Spleen (tissue), 7 donors: ENCODE results near the gene ARAP3.

Source experiments
- POLR2A ChIP-seq, 3 donors: fragments of 450-650 bp; IDR thresholded peaks; one replicate each; pipeline ENCODE4 v1.5.1; 2017; ENCODE audit warnings: antibody characterized with exemption in 3 of 3, mild to moderate bottlenecking in 1 of 3
- TF ChIP-seq, protein P1 (sequence below), 11 experiments: fragments of 200-600 bp in 7 of 11; fragments of 450-650 bp in 4 of 11; sonication (generic) in 4 of 11; IDR thresholded peaks in 8 of 11; conservative IDR thresholded peaks in 3 of 11; 1 replicate in 7 of 11; 2 replicates in 4 of 11; pipeline versions ENCODE4 v1.4.0 to v1.8.0; 2016 to 2021; ENCODE audit warnings: antibody characterized with exemption in 11 of 11, inconsistent platforms in 4 of 11, mild to moderate bottlenecking in 1 of 11
- donor health status: DM: no; HTN: no; CAD: no; lungs with moderate emphysema.
- donor health status: DM: no; HTN: no; CAD: no.
- donor health status: DM: no; HTN: no; CAD: no.

DNA sequence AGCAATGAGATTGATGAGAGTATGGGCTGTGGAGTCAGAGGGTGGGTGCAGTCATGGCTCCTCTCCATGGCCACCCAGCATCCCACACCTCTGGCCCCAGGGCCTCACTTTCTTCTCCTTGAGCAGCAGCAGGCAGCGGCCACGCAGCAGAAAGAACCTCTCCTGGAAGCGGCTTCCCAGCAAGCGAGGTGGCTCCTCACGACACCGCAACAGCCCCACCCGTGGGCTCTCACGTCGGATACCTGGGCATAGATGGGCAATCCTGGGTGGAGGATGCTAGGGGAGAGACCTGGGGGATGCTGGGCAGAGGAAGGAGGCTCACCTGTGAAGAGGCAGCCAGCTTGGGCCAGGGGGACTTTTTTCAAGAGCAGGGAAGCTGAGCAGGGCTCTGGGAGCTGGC is 25.6 kb downstream of the ARAP3 start:
- TF ChIP-seq POLR2A (IDR thresholded peaks at IDR 0.05): no peak
- TF ChIP-seq, protein P1, sequence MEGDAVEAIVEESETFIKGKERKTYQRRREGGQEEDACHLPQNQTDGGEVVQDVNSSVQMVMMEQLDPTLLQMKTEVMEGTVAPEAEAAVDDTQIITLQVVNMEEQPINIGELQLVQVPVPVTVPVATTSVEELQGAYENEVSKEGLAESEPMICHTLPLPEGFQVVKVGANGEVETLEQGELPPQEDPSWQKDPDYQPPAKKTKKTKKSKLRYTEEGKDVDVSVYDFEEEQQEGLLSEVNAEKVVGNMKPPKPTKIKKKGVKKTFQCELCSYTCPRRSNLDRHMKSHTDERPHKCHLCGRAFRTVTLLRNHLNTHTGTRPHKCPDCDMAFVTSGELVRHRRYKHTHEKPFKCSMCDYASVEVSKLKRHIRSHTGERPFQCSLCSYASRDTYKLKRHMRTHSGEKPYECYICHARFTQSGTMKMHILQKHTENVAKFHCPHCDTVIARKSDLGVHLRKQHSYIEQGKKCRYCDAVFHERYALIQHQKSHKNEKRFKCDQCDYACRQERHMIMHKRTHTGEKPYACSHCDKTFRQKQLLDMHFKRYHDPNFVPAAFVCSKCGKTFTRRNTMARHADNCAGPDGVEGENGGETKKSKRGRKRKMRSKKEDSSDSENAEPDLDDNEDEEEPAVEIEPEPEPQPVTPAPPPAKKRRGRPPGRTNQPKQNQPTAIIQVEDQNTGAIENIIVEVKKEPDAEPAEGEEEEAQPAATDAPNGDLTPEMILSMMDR (IDR thresholded peaks at IDR 0.05 in 8 of 11, conservative IDR thresholded peaks at IDR 0.05 in 3 of 11): no peak
